NCI-H2196 treated with DMSO at 0.1 percent for 48 hours (cell line): ENCODE measurements around the gene NUF2.

Experiments
- DNase-seq: peaks from one replicate; lab custom pipeline; 2025; ENCODE audit not compliant: unreplicated experiment; lab: John Stamatoyannopoulos, UW

The NUF2 gene

DNA sequence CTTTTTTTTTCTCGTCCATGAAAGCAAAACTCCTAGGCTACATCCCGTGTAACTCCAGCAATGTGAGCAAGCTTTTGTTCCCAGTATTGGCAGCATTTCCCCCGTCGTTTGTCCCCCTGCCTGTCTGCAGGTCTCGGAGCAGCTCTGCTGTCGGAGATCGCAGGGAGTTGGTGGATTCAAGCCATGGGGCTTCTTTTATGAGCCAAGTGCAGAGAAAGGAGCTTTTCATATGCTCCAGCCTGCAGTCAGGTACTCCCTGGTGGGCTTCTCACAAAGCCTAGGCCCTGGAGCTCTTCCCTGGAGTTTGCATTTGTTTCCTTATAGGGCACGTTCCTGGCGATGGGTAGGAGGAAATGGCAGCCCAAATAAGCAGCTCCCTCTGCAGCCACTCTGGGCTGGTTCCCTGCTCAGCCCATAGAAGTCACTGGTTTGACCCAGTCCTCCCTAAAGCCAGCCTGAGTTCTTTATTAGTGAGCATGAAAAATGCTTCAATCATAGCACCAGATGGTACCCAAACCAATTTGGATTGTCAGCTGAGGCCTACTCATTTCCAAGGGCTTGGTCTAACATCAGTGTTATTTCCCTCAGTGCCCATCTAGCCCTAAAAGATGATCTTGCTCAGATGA, 78.3 kb downstream of the NUF2 start:
- DNase-seq = no peak

- DNase-seq = no peak
These were observed 79.5 kb downstream of the NUF2 start for GRCh38 chr1:163401211-163401610.
